Erythroblast (primary cell): ENCODE measurements around the gene MAP4K5.

Experiments
- GATA1 ChIP-seq: IDR thresholded peaks from 2 replicates; pipeline ENCODE4 v1.6.1; 2011; ENCODE audit warnings: low read depth, mild to moderate bottlenecking, control low read depth, low read length, moderate library complexity
- POLR2A ChIP-seq: IDR thresholded peaks from 2 replicates; pipeline ENCODE4 v1.6.1; 2011; ENCODE audit warnings: mild to moderate bottlenecking, low read length

- no peak for TF ChIP-seq POLR2A
- TF ChIP-seq GATA1: no peak
These were observed 148.6 kb downstream of the MAP4K5 start for GRCh38 chr14:50383618-50384225.
